HepG2 (cell line): ENCODE results near the gene KIF3A. TPM values are rescaled to one million over a fixed set of nuclear protein-coding genes. Genes with fewer than 3 reads are reported as not detected.

ENCODE experiments used
- ATF6 ChIP-seq: sonication (generic); formaldehyde crosslinking; conservative IDR thresholded peaks from 2 replicates; pipeline ENCODE4 v1.4.0; 2020; ENCODE audit warnings: missing genetic modification reagents
- E2F5 ChIP-seq: sonication (generic); formaldehyde crosslinking; conservative IDR thresholded peaks from 2 replicates; pipeline ENCODE4 v1.4.0; 2020; ENCODE audit warnings: missing genetic modification reagents
- GPN1 ChIP-seq: sonication (generic); formaldehyde crosslinking; IDR thresholded peaks from 2 replicates; pipeline ENCODE4 v1.5.1; 2020; ENCODE audit warnings: missing genetic modification reagents, borderline replicate concordance
- RORA ChIP-seq: sonication (generic); formaldehyde crosslinking; IDR thresholded peaks from 2 replicates; pipeline ENCODE4 v1.5.0; 2020; ENCODE audit warnings: mild to moderate bottlenecking, missing genetic modification reagents, moderate library complexity
- ZNF17 ChIP-seq: sonication (generic); formaldehyde crosslinking; IDR thresholded peaks from 2 replicates; pipeline ENCODE4 v1.5.0; 2020; ENCODE audit warnings: mild to moderate bottlenecking, missing genetic modification reagents
- ZNF788 ChIP-seq: sonication (generic); formaldehyde crosslinking; IDR thresholded peaks from 2 replicates; pipeline ENCODE4 v1.5.0; 2020; ENCODE audit warnings: mild to moderate bottlenecking, missing genetic modification reagents, borderline replicate concordance
- polyA plus RNA-seq, 8 experiments: library from polyadenylated mRNA; depleted of rRNA in 3 of 8; stranded (reverse) in 7 of 8; unstranded in 1 of 8; fragments of >200 nt; fragmentation: Illumina TruSeq in 4 of 8; extraction: Trizol in 4 of 8; gene quantifications; 2 replicates each; pipeline versions ENCODE4 v1.2.1 to v1.2.3, GENCODE V29; 2011 to 2016; ENCODE audit warnings: low read depth in 4 of 8, missing spikeins in 1 of 8, mixed read lengths in 1 of 8; ENCODE audit not compliant: insufficient read depth in 1 of 8
- total RNA-seq, 5 experiments: library from RNA; depleted of rRNA; stranded (reverse); fragments of >200 nt; fragmentation: Illumina TruSeq; extraction: Trizol; gene quantifications; 2 replicates each; pipeline ENCODE4 v1.2.3, GENCODE V29; 2016; ENCODE audit warnings: low read depth in 1 of 5
- TF ChIP-seq, protein P1 (sequence below): sonication (generic); formaldehyde crosslinking; IDR thresholded peaks from 2 replicates; pipeline ENCODE4 v1.5.1; 2020; ENCODE audit warnings: mild to moderate bottlenecking, missing genetic modification reagents, borderline replicate concordance
- TF ChIP-seq, protein P2 (sequence below): sonication (generic); formaldehyde crosslinking; IDR thresholded peaks from 2 replicates; pipeline ENCODE4 v1.5.1; 2020; ENCODE audit warnings: missing genetic modification reagents, mild to moderate bottlenecking, borderline replicate concordance

Gene KIF3A
- total and polyA plus RNA-seq, 2 of the 13 experiments (the other 11 are each of a cell fraction or from before 2014, with no cell fraction given): 2.3 to 8.4 TPM

DNA sequence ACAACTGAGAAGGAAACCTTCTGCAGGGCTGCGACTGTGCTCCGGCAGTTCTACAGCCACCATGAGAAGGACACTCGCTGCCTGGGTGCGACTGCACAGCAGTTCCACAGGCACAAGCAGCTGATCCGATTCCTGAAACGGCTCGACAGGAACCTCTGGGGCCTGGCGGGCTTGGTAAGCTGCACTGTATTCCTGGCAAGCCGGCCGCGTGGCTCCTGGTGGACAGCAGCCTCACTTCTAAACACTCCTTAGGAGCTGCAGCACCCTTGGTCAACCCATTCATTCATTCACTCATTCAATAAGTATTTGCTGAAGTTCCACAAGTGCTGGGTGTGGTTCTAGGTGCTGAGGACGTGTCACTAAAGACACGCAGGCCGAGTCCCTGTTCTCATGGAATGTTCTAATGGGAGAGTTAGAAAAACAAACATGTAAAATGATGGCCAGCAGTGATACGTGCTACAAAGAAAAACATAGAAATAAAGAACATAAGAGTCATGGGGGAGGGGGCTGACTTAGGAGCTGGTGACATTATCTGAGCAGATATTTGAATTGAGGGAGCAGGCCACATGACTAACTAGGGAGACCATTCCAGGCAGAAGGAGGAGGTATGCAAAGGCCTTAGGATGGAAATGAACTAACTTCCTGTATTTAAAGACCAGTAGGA is 57.5 kb downstream of the KIF3A start (continued):
- TF ChIP-seq, protein P1, sequence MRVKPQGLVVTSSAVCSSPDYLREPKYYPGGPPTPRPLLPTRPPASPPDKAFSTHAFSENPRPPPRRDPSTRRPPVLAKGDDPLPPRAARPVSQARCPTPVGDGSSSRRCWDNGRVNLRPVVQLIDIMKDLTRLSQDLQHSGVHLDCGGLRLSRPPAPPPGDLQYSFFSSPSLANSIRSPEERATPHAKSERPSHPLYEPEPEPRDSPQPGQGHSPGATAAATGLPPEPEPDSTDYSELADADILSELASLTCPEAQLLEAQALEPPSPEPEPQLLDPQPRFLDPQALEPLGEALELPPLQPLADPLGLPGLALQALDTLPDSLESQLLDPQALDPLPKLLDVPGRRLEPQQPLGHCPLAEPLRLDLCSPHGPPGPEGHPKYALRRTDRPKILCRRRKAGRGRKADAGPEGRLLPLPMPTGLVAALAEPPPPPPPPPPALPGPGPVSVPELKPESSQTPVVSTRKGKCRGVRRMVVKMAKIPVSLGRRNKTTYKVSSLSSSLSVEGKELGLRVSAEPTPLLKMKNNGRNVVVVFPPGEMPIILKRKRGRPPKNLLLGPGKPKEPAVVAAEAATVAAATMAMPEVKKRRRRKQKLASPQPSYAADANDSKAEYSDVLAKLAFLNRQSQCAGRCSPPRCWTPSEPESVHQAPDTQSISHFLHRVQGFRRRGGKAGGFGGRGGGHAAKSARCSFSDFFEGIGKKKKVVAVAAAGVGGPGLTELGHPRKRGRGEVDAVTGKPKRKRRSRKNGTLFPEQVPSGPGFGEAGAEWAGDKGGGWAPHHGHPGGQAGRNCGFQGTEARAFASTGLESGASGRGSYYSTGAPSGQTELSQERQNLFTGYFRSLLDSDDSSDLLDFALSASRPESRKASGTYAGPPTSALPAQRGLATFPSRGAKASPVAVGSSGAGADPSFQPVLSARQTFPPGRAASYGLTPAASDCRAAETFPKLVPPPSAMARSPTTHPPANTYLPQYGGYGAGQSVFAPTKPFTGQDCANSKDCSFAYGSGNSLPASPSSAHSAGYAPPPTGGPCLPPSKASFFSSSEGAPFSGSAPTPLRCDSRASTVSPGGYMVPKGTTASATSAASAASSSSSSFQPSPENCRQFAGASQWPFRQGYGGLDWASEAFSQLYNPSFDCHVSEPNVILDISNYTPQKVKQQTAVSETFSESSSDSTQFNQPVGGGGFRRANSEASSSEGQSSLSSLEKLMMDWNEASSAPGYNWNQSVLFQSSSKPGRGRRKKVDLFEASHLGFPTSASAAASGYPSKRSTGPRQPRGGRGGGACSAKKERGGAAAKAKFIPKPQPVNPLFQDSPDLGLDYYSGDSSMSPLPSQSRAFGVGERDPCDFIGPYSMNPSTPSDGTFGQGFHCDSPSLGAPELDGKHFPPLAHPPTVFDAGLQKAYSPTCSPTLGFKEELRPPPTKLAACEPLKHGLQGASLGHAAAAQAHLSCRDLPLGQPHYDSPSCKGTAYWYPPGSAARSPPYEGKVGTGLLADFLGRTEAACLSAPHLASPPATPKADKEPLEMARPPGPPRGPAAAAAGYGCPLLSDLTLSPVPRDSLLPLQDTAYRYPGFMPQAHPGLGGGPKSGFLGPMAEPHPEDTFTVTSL (CRISPR knock-in tag): no peak
- TF ChIP-seq GPN1 (CRISPR knock-in tag) (no peak), RORA (no peak), ZNF17 (no peak), ATF6 (no peak), ZNF788 (CRISPR knock-in tag) (no peak), E2F5 (CRISPR knock-in tag) (no peak)
- TF ChIP-seq, protein P2, sequence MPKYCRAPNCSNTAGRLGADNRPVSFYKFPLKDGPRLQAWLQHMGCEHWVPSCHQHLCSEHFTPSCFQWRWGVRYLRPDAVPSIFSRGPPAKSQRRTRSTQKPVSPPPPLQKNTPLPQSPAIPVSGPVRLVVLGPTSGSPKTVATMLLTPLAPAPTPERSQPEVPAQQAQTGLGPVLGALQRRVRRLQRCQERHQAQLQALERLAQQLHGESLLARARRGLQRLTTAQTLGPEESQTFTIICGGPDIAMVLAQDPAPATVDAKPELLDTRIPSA (CRISPR knock-in tag): no peak
